ENCODE data around the gene PIP5K1C.
"Not testable (repeated sequence)": the region's sequence is repeated elsewhere in the genome, so short reads cannot be mapped to it uniquely, and the experiment has no call there.

The PIP5K1C gene

DNA sequence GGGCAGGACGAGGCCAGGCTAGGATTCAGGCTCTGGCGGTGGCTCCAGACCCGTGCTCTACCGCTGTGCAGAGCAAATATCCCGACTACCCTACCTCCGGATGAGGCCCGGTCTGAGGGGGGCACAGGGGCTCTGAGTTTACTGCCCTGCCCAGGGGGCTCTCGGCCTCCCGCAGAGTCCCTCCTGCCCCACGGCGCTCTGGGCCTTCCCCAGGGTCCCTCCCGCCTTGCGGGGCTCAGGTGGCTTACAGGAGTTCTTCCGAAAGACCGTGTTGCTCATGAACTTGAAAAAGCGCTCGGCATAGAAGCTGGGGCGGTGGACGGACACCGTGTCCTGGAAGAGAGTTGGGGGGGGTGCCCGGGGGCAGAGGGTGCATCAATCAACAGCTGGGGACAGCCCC lies 54.5 kb downstream of the PIP5K1C start:
- ATAC-seq (no peak), DNase-seq (no peak)

DNA sequence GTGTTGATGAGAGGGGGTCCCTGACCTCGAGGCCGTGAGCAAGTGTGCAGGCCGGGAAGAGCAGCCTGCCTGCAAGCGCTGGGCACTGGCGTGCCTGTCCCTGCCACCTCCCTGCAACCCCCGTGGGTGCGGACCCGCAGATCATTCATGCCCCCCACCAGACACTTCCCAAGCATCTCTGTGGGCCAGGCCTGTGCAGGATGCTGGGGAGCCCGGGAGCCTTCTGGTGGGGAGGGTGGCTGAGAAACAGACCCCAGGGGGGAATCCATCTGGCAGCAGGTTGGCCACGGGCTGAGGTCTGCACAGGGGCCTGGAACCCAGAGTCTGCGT lies 55.2 kb downstream of the PIP5K1C start:
- ATAC-seq: no peak
- DNase-seq: no peak

DNA sequence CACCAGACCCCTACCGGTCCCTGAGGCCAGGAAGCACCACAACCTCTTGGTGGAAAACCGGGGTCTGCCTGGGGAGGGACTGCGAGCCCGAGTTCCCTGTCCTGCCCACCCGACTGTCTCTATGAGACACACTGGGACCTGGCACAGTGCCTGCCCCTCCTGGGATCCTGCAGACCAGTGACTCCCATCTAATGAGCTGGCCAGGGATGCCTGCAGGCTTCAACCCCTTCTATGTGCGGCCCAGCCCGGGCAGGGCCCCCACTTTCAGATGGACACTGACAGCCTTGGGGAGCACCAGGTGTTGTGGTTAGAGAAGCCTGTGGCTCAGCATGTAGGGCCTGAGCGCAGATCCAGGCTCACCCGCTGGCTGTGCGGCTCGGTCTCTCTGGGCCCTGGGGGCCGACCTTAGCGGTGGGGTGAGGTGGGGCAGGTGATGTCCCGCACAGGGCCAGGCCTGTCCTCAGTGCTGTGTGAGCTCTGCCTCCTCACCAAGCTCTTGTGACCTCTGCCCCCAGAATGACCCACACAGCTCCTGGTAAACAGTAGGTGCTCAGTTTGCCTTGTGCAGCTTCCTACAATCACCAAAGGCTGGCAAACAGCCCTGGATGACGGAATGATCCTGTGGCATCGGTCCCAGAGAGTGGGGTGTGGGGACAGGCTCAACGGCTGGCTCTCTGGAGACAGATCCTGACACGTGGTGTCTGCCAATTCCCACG lies 55.8 kb downstream of the PIP5K1C start:
- DNase-seq (no peak), ATAC-seq (no peak)

DNA sequence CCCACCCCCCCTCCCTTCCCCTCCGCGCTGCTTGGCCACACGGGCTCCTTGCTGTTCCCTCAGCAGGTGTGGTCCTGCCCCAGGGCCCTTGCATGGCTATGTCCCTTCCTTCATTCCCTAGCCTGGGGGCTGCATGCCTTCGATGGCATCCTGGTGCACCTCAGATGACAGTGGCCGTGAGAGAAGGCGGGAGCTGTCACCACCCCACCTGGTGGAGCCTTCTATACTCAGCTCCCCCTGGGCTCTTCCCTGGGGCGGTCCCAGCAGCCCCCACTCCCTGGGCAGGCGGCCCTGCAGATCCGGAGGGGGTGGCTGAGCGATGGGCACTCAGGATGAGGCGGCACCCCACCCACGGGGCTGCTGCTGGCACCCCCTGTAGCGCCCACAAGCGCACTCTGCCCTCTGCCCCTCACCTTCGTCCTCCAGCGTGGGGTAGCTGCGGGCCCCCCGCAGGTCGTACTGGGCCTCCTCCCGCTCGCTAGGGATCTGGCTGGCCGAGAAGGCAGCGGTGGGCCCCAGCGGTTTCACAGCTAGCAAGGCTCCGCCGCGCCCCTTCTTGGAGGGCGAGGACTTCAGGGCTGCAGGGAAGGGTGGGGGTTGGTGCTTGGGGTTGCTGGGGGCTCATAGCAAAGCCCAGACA lies 56.5 kb downstream of the PIP5K1C start:
- no peak for ATAC-seq
- no peak for DNase-seq

DNA sequence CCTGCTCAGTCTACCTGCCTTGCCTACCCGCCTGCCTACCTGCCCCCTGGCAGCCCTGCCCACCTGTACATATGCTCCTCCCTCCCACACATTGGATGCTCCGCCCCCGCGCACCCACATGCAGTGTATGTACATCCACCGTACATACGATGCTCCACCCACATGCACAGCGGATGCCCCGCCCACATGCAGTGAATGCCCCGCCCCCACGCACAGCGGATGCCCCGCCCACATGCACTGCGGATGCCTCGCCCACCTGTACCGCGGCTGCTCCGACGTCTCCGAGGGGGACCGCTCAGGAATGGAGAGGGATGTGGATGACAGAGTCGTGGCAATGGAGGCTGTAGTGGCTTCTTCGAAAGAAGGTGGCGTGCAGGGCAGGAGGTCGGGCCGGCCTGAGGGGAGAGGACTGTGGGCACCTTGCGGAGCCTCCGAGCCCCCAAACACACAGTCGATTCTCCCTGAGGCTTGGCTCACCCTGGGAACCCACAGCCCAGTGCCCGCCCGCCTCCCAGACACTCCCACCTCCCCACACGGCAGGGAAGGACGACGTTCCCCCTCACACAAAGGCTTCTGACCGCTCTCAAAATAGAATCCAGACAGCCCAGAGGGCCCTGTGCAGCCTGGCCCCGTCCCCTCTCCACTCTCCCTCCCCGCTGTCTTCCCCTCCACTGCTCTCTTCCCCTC lies 57.1 kb downstream of the PIP5K1C start:
- DNase-seq (peak; percentile 45), ATAC-seq (no peak)

DNA sequence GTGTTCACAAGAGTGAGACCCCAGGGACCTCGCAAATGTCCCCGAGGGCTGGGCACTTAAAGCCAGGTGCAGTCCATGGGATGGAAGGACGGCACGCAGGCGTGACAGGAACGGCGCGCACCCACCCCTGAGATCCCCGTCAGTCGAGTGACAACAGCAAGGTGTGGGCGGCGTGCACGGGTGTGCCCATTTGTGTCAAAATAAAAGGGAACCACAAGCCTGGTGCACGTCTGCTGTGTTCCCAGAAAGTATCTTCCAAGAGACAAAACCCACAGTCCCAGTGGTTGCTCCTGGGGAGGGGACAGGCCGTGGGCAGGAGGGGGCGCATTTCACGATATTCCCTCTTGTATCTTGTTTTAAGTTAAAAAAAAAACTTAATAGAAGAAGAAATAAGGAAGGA lies 58.0 kb downstream of the PIP5K1C start:
- DNase-seq (no peak), ATAC-seq (no peak)

DNA sequence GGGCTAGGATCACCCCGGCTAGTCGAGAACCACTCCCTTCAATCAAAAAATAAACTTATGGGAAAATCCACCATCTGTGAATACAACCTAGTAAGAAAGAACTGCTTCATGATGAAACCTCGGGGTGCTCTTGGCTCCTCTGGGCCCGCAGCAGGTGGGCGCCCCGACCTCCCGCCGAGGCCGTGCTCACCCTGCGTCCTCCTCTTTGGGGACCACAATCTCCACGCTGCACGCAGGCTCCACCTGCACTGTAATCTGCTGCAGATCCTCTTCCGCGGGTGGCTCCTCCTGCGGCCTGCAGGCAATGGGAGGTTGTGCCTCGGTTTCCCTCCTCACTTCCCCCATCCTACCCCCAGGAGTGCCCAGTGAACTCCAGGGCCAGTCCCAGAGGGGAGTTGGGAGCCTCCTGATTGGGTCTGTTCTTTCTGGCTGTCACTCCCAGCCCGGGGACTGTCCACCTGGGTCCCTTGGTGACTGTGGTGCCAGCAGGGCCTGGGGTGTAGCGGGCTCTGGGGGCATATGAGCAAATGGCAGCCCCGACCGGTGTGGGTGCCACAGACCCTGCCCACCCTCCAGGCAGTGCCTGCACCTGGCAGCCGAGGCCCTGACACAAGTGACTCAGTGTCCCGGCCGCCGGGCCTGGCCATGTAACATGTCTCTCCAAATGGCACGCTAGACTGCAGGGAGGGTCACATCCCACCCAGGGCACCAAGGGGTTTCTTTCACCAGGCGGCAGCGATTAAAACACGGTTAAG lies 58.6 kb downstream of the PIP5K1C start:
- DNase-seq: no peak
- ATAC-seq: no peak

DNA sequence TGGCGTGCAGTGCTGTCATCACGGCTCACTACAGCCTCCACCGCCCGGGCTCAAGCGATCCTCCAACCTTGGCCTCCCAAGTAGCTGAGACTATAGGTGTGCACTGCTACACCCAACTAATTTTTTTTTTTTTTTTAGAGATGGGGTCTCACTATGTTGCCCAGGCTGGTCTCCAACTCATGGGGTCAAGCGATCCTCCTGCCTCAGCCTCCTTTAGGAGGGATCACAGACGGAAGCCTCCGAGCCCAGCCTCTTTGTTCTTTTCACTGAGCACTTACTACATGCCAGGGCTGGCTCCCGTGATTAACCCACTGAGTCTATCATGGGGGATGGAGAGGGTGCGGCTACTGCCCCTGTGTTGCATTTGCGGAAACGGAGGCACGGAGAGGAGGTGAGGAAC lies 60.8 kb downstream of the PIP5K1C start:
- no peak for DNase-seq
- ATAC-seq: no peak

DNA sequence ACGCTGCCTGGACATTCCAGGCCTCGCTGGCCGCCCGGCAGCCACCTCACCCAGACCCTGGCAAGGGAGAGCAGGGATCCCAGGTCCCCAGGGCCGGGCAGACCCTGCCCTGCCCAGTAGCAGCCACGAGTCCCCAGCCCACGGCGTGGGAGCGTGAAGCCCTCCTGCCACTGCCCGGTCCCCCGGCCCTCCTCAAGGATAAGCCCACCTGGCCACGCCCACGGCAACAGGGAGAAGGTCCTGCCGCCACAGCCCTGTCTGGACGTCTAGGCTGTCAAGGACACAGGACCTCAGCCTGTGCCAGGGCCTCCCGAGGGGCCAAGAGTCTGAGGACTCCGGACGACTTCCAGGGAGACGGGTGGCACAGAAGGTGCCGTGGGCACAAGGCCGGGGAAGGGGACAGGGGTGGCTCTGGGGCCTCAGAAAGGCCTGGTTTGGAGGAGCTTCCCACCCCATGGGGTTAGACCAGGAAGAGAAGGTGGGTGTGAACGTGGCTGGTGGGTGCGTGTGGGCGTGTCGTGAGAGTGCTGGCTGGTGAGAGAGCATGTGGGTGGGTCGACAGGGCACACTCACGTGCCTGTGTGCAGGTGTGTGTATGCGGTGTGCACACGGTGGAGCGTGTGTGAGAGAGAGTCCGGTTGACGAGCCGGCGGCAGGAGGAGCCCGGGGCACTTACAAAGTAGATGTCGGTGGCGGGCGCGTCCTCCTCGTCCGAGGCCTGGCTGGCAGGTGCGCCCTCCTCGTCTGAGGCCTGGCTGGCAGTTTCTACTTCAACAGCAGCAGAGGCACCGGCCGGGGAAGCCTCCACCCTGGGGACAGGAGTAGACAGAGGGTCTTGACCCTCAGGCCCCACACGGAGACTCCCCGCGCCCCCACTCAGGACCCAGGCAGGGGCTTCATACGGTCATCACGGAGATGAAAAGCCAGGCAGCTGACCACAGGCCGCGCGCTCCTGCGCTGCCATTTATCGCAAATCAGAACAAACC lies 61.8 kb downstream of the PIP5K1C start:
- DNase-seq: no peak
- no peak for ATAC-seq

DNA sequence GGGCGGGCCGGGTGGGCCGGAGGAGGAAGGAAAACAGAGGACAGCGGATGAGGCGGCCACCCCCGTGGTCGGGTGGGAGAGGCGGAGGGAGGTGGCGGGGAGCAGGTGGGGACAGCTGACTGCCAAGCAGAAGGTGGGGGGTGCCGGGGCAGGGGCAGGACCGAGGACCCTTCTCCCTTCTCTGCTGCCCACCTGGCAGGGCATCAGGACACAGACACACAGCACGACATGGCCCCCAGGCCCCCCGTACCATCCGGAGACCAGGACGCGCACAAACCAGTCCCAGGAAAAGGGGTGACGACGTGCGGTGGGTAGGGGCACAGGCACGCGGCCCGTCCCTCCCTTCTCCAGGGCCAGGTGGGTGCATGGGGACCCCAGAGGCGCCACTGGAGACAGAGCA lies 62.6 kb downstream of the PIP5K1C start:
- DNase-seq: no peak
- no peak for ATAC-seq

DNA sequence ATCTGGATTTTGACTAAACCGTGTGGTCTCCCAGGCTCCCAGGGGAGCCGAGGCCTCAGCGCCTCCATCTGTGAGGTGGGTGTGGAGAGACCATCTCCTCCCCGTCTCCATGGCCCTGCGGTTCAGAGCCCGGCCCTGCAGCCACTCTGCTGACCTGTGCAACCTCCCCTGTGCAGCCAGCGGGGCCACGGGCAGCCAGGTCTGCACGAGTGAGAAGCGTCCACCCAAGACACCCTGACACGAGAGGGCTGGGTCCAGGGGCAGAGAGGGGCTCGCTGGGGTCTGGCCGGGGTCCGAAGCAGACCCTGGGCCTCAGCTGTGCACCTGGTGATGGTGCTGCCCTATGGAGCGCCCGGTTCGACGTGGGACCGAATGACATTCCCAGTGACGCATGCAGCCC lies 63.3 kb downstream of the PIP5K1C start:
- no peak for ATAC-seq
- no peak for DNase-seq

DNA sequence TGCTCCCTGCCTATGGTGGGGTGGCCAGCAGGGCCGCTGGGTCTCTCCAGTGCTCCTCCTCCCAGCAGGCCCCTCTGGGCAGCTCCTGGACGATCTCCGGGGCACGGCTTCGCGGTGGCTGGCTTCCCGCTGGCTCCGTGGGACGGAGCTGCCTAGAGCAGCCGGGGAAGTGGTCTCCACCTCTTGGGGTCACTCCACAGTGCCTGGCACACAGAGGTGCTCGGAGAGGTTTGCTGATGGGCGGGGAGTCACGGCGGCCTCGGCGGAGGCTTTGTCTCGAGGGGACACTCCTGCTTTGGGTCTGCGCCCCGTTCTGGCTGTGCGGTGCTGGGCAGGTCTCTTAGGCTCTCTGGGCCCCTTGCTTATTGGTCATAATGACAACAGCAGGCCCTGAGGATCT lies 63.8 kb downstream of the PIP5K1C start:
- DNase-seq: no peak
- ATAC-seq: no peak

DNA sequence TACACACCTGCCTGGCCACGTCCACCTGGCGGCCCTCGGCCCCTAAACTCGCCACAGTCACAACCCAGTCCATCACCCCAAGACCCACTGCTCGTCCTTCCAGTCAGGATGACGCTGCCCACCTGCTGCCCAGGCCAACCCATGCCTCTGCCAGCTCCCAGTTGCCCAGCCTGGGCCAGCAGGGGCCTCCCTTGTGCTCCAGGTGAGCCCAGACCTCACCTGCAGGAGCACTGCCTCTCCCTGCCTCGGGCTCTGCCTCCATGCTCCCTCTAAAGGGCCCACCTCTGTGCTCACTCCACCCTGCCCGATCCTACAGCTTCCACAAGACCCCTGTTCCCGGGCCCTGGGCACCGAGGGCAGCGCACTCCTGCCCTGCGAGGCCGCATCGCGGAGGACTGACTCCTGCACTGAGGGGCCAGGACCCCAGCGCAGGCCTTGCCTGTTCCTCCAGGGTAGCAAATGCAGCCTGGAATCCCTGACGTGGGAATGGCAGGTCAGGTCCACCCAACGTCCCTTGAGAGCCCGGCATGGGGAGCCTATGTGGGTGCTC lies 65.7 kb downstream of the PIP5K1C start:
- DNase-seq (no peak), ATAC-seq (no peak)

DNA sequence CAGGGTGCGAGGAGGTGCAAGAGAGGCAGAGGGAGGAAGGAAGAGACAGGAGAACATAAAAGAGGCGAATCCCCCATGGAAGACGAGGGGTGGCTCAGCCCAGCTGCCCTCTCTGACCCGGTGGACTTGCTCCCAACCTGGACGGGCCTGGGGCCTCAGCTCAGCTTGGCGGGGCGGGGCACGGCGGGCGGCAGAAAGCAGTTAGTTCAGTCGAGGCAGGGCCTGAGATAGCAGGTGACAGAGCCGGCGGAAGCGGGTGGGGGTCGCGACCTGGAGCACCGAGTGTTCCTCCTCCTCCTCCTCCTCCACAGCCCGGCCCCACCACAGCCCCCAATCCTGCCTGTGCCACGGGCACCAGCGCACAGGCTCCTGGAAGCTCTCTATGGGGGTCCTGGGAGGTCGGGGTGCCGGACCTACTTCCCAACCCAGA lies 66.7 kb downstream of the PIP5K1C start:
- ATAC-seq: no peak
- no peak for DNase-seq

DNA sequence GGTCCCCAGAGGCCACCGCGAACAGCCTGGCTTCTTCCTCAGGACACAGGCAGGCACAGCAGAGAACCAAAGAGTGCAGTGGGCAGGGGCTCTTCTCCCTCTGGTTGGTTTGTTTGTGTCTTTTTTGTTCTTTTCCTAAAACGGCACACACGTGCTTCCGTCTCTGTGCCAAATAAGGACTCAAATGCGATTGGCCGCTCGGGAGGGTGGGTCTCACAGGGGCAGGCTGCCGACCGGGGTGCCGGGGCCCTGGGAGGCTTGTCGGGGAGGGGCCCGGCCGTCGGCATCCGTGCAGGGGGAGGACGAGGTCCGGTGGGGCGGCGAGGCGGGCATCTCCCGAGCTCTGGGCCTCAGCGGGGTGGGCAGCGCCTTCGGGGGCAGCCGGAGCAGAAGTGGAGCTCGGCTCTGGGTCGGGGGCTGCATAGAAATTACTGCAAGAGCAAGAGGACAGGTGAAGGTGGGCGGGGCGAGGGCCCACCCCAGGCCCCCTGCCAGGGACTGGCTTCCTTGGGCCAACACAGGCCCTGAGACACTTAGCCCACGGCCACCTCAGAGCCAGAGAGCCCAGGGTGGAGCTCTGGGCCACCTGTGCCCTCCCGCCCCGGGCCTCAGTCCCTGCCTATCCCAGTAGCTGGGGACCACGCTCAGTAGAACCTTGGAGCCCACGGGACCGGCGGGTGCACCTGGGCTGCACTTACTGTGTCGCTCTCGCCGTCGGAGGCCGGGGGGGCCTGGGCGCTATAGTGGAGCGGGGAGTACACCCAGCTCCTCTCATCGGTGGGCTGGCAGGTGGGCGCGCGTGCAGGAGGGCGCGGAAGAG lies 67.3 kb downstream of the PIP5K1C start:
- no peak for ATAC-seq
- DNase-seq: no peak

DNA sequence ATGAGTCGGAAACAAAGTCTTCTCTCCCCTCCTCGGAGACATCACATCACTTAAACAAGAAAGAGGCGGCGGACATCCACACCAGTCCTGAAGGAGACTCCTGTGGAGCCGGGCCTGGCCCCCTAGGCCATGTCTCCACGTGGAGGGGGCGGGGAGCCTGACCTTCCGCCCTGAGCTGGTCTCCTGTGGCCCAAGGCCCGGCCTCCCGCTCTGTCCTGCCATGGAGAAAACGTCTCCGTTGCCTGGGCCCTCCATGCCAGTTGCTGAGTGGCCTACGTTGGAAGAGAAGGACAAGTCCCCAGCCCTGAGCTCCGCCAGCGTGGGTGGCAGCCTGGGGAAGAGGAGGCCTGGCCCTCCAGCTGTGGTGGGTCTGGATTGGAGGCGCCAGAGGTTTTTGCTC lies 68.2 kb downstream of the PIP5K1C start:
- no peak for ATAC-seq
- no peak for DNase-seq

DNA sequence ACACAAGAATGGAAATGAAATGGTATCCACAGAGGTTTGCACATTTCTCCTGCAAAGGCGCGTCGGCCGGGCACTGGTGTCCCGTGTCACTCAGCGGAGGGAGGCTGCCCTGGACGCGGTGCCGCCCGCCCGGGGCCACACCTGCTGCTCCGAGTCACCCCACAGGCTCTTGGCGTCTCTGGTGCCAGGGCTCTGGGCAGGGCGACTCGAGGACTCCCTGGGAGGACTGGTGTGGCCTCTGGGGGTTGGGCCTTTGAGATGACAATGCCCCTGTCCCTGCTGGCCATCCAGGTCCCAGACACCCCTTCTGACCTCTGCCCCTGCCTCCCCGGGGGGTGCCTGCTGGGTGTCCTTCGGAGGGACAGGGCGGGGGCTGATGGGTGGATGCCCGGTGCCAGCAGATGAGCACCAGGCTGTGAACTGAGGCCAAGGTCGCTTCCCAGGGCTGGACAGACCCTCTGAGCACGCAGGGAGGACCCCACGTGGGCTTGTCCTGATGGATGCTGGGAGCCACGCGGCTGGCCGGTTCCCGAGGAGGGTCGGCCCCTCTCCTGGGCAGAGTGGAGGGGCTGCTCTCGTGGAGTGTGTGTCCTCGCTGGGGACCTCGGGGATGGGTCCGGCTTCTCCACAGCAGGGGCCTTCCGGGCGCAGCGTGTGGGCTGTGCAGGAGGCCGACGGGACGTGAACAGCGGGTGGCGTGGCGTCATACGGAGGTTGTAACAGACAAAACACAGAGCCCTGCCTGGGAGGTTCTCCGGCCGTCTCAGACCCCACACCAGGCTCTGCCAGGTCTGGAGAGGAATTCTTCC lies 69.0 kb downstream of the PIP5K1C start:
- ATAC-seq (no peak), DNase-seq (no peak)

DNA sequence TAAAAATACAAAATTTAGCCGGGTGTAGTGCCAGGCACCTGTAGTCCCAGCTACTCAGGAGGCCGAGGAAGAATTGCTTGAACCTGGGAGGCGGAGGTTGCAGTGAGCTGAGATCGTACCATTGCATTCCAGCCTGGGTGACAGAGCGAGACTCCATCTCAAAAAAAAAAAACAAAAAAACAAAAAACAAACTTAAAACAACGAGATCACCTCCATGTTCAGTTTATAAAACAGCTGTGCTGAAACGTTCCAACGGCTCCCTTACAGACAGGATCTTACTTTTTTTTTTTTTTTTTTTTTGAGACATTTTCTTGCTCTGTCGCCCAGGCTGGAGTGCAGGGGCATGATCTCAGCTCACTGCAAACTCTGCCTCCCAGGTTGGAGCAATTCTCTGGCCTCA lies 71.5 kb downstream of the PIP5K1C start:
- not testable (repeated sequence) for DNase-seq, ATAC-seq

DNA sequence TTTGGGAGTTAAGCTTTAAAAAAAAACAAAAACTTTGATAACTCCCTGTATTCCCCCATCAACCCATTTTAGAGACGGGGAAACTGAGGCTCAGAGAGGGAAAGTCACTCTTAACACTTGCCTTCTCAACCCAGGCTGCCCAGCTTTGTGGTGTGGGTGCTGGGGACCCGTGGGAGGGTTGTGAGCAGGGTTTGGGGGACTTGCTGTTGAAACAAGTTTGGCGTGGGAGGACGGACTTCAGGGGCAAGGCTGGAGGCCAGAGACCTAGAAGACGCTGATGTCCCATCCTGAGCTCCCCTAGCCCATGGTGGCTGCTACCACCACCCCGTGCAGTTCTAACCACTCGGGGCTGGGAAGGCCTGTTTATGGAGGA lies 72.9 kb downstream of the PIP5K1C start:
- ATAC-seq: no peak
- DNase-seq: no peak

All from stimulated activated naive CD8-positive, alpha-beta T cell treated with anti-CD3 and anti-CD28 coated beads, Interleukin-15, Interleukin-2, amounts not matched to agents 100 U/mL and 50 U/mL, for 24 hours (primary cell).